SU-DHL-6 (cell line): ENCODE results near the gene ABCA5.

Source experiments
- EZH2phosphoT487 ChIP-seq: fragments of 200-600 bp; sonication (generic), shearing (Covaris generic); conservative IDR thresholded peaks from 2 replicates; pipeline ENCODE4 v1.6.1; 2018; ENCODE audit warnings: mild to moderate bottlenecking, antibody characterized with exemption, low read length, moderate library complexity, mixed read lengths
- TF ChIP-seq, protein P1 (sequence below): fragments of 200-600 bp; sonication (generic); IDR thresholded peaks from one replicate; pipeline ENCODE4 v1.5.1; 2017; ENCODE audit warnings: antibody characterized with exemption, mild to moderate bottlenecking, low read length, moderate library complexity; ENCODE audit not compliant: insufficient read depth, poor library complexity, severe bottlenecking

DNA sequence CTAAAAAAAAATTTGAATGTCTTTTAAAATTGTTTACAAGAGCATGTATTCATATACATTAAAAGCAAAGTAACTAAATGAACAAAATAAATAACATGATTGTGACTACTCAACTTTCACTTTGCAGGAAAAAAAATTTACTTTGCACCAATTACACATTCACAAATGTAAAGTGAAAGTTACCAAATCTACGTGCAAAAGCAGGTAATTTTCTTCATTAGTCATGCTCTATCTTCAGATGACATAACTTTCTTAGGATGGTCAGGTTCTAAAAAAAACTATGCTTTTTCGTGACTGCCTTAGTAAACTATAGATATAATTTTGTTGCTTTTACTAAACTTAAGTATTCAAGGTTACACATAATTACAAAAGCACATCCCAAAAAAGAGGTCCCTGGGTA, 81.3 kb downstream of the ABCA5 start:
- TF ChIP-seq EZH2phosphoT487: no peak
- TF ChIP-seq, protein P1, sequence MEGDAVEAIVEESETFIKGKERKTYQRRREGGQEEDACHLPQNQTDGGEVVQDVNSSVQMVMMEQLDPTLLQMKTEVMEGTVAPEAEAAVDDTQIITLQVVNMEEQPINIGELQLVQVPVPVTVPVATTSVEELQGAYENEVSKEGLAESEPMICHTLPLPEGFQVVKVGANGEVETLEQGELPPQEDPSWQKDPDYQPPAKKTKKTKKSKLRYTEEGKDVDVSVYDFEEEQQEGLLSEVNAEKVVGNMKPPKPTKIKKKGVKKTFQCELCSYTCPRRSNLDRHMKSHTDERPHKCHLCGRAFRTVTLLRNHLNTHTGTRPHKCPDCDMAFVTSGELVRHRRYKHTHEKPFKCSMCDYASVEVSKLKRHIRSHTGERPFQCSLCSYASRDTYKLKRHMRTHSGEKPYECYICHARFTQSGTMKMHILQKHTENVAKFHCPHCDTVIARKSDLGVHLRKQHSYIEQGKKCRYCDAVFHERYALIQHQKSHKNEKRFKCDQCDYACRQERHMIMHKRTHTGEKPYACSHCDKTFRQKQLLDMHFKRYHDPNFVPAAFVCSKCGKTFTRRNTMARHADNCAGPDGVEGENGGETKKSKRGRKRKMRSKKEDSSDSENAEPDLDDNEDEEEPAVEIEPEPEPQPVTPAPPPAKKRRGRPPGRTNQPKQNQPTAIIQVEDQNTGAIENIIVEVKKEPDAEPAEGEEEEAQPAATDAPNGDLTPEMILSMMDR: no peak
